Ectodermal cell (in vitro differentiated cells): ENCODE results near the gene NEK11.

Source experiments
- H3K27ac ChIP-seq: 2 replicates; pipeline ENCODE4 v1.7.0; 2013; ENCODE audit warnings: mild to moderate bottlenecking, low read depth, low read length; ENCODE audit not compliant: insufficient read depth, poor library complexity, severe bottlenecking
- H3K27me3 ChIP-seq: 2 replicates; pipeline ENCODE4 v1.7.0; 2013; ENCODE audit warnings: mild to moderate bottlenecking, low read length; ENCODE audit not compliant: insufficient read depth, control insufficient read depth, poor library complexity, severe bottlenecking
- H3K36me3 ChIP-seq: one replicate; pipeline ENCODE4 v1.7.0; 2013; ENCODE audit warnings: low read length; ENCODE audit not compliant: control insufficient read depth, insufficient read depth
- H3K4me1 ChIP-seq: one replicate; pipeline ENCODE4 v1.7.0; 2013; ENCODE audit warnings: low read length; ENCODE audit not compliant: control insufficient read depth, insufficient read depth
- H3K4me3 ChIP-seq: 2 replicates; pipeline ENCODE4 v1.7.0; 2013; ENCODE audit warnings: low read depth, low read length, control low read depth; ENCODE audit not compliant: insufficient read depth
- H3K9me3 ChIP-seq: 2 replicates; pipeline ENCODE4 v1.7.0; 2013; ENCODE audit warnings: mild to moderate bottlenecking, low read length, moderate library complexity; ENCODE audit not compliant: control insufficient read depth
- WGBS, 2 experiments: methylation state at CpG; one replicate each; pipeline ENCODE4 v1.1.7; 2013; ENCODE audit warnings: missing lambda C conversion rate in 2 of 2; 5-methylcytosine and 5-hydroxymethylcytosine counted together

The NEK11 gene

GRCh38 chr3:131216801-131217200 lies 190.1 kb downstream of the NEK11 start:
- Histone ChIP-seq H3K36me3 (no peaks in the 10 kb centered on the region), H3K4me3 (no peak overlapping the region), H3K9me3 (no peaks in the 10 kb centered on the region), H3K4me1 (peaks cover 8% of the 10 kb centered on the region), H3K27me3 (no peaks in the 10 kb centered on the region), H3K27ac (no peak overlapping the region)
- WGBS, 2 experiments, result 49 to 56% methylated on average over 6 of the region's 6 CpGs

GRCh38 chr3:131217296-131217741 lies 190.6 kb downstream of the NEK11 start:
- H3K4me1 ChIP-seq, result peaks cover 8% of the 10 kb centered on the region
- no peaks in the 10 kb centered on the region for H3K27me3 ChIP-seq
- 88 to 92% methylated on average over 6 of the region's 6 CpGs for WGBS, 2 experiments
- H3K4me3 ChIP-seq, result no peak overlapping the region
- H3K9me3 ChIP-seq, result no peaks in the 10 kb centered on the region
- H3K27ac ChIP-seq, result no peak overlapping the region
- no peaks in the 10 kb centered on the region for H3K36me3 ChIP-seq

GRCh38 chr3:131218196-131218595 lies 191.5 kb downstream of the NEK11 start:
- H3K36me3 ChIP-seq, result no peaks in the 10 kb centered on the region
- H3K4me3 ChIP-seq, result no peak overlapping the region
- no peaks in the 10 kb centered on the region for H3K27me3 ChIP-seq
- H3K27ac ChIP-seq, result no peak overlapping the region
- peaks cover 8% of the 10 kb centered on the region for H3K4me1 ChIP-seq
- 80 to 86% methylated on average over 1 of the region's 1 CpG for WGBS, 2 experiments
- no peaks in the 10 kb centered on the region for H3K9me3 ChIP-seq

GRCh38 chr3:131221731-131222130 lies 195.1 kb downstream of the NEK11 start:
- Histone ChIP-seq H3K27me3 (no peaks in the 10 kb centered on the region), H3K36me3 (no peaks in the 10 kb centered on the region), H3K4me3 (no peak overlapping the region), H3K27ac (no peak overlapping the region), H3K4me1 (peaks cover 6% of the 10 kb centered on the region), H3K9me3 (no peaks in the 10 kb centered on the region)
- WGBS, 2 experiments, result 88 to 89% methylated on average over 4 of the region's 4 CpGs

- H3K27ac ChIP-seq, result no peak overlapping the region
- no peaks in the 10 kb centered on the region for H3K9me3 ChIP-seq
- H3K4me1 ChIP-seq, result no peaks in the 10 kb centered on the region
- H3K36me3 ChIP-seq, result no peaks in the 10 kb centered on the region
- WGBS, 2 experiments, result 88 to 92% methylated on average over 3 of the region's 3 CpGs
- H3K4me3 ChIP-seq, result no peak overlapping the region
- H3K27me3 ChIP-seq, result no peaks in the 10 kb centered on the region
Measured at GRCh38 chr3:131222599-131222998, 195.9 kb downstream of the NEK11 start.

- H3K27ac ChIP-seq, result no peak overlapping the region
- H3K27me3 ChIP-seq, result no peaks in the 10 kb centered on the region
- H3K4me3 ChIP-seq, result no peak overlapping the region
- H3K4me1 ChIP-seq, result no peaks in the 10 kb centered on the region
- no peaks in the 10 kb centered on the region for H3K36me3 ChIP-seq
- no peaks in the 10 kb centered on the region for H3K9me3 ChIP-seq
- 88 to 97% methylated on average over 5 of the region's 5 CpGs for WGBS, 2 experiments
Measured at GRCh38 chr3:131223373-131224289, 197.0 kb downstream of the NEK11 start.

- Histone ChIP-seq H3K27me3 (no peaks in the 10 kb centered on the region), H3K4me1 (no peaks in the 10 kb centered on the region), H3K36me3 (no peaks in the 10 kb centered on the region), H3K27ac (no peak overlapping the region), H3K4me3 (no peak overlapping the region), H3K9me3 (no peaks in the 10 kb centered on the region)
- 96 to 100% methylated on average over 2 to 5 of the region's 5 CpGs for WGBS, 2 experiments
Measured at GRCh38 chr3:131224886-131225550, 198.3 kb downstream of the NEK11 start.

- Histone ChIP-seq H3K27ac (no peak overlapping the region), H3K4me3 (no peak overlapping the region), H3K4me1 (no peaks in the 10 kb centered on the region), H3K27me3 (no peaks in the 10 kb centered on the region), H3K36me3 (no peaks in the 10 kb centered on the region), H3K9me3 (no peaks in the 10 kb centered on the region)
- WGBS, 2 experiments, result 86 to 90% methylated on average over 3 of the region's 3 CpGs
Measured at GRCh38 chr3:131228522-131228921, 201.8 kb downstream of the NEK11 start.

GRCh38 chr3:131231710-131232389 lies 205.2 kb downstream of the NEK11 start:
- Histone ChIP-seq H3K27ac (no peak overlapping the region), H3K27me3 (no peaks in the 10 kb centered on the region), H3K4me1 (no peaks in the 10 kb centered on the region), H3K4me3 (no peak overlapping the region), H3K9me3 (no peaks in the 10 kb centered on the region), H3K36me3 (no peaks in the 10 kb centered on the region)
- WGBS, 2 experiments, result 91 to 92% methylated on average over 3 of the region's 3 CpGs

GRCh38 chr3:131232711-131233267 lies 206.1 kb downstream of the NEK11 start:
- WGBS, 2 experiments, result 95 to 96% methylated on average over 3 of the region's 3 CpGs
- H3K9me3 ChIP-seq, result no peaks in the 10 kb centered on the region
- H3K36me3 ChIP-seq, result no peaks in the 10 kb centered on the region

More at GRCh38 chr3:131232711-131233267, 206.1 kb downstream of the NEK11 start:
- Histone ChIP-seq H3K4me3 (no peak overlapping the region), H3K27ac (no peak overlapping the region), H3K27me3 (no peaks in the 10 kb centered on the region), H3K4me1 (no peaks in the 10 kb centered on the region)
